Mesenchymal stem cell (in vitro differentiated cells and primary cell): Measurements from ENCODE around the gene CALHM2.

Experiments
- DNase-seq: peaks from one replicate; pipeline ENCODE4 v3.0.0-alpha.2; 2013
- H2AFZ ChIP-seq: one replicate; pipeline ENCODE4 v1.6.1; 2013; ENCODE audit warnings: low read depth, mild to moderate bottlenecking, control low read depth, inconsistent platforms, low read length, moderate library complexity
- H2AK5ac ChIP-seq: 2 replicates; pipeline ENCODE4 v1.6.1; 2013; ENCODE audit warnings: low read length, moderate library complexity, mild to moderate bottlenecking, inconsistent platforms; ENCODE audit not compliant: severe bottlenecking
- H2BK120ac ChIP-seq: one replicate; pipeline ENCODE4 v1.6.1; 2013; ENCODE audit warnings: low read depth, mild to moderate bottlenecking, inconsistent platforms, low read length, moderate library complexity
- H2BK12ac ChIP-seq, 2 experiments: one replicate each; pipeline ENCODE4 v1.6.1; 2013; ENCODE audit warnings: inconsistent platforms in 2 of 2, low read length in 2 of 2, mild to moderate bottlenecking in 2 of 2, moderate library complexity in 2 of 2, control low read depth in 1 of 2
- H2BK15ac ChIP-seq: one replicate; pipeline ENCODE4 v1.6.1; 2013; ENCODE audit warnings: mild to moderate bottlenecking, low read depth, inconsistent platforms; ENCODE audit not compliant: poor library complexity, severe bottlenecking
- H2BK5ac ChIP-seq: 2 replicates; pipeline ENCODE4 v1.6.1; 2013; ENCODE audit warnings: low read depth, mild to moderate bottlenecking, low read length, control low read depth, inconsistent platforms; ENCODE audit not compliant: poor library complexity, severe bottlenecking
- H3K14ac ChIP-seq, 2 experiments: one replicate each; pipeline ENCODE4 v1.6.1; 2013; ENCODE audit warnings: inconsistent platforms in 2 of 2, low read length in 2 of 2, control low read depth in 1 of 2, mild to moderate bottlenecking in 1 of 2, moderate library complexity in 1 of 2
- H3K18ac ChIP-seq, 2 experiments: one replicate each; pipeline ENCODE4 v1.6.1; 2013; ENCODE audit warnings: inconsistent platforms in 2 of 2, low read length in 2 of 2, control low read depth in 1 of 2, low read depth in 1 of 2, mild to moderate bottlenecking in 1 of 2
- H3K23ac ChIP-seq, 2 experiments: one replicate each; pipeline ENCODE4 v1.6.1; 2013; ENCODE audit warnings: inconsistent platforms in 2 of 2, low read length in 2 of 2, mild to moderate bottlenecking in 2 of 2, moderate library complexity in 2 of 2, control low read depth in 1 of 2
- H3K27ac ChIP-seq: 2 replicates; pipeline ENCODE4 v1.5.1; 2013; ENCODE audit warnings: mild to moderate bottlenecking, moderate library complexity, low read length, control low read depth, inconsistent platforms; ENCODE audit not compliant: poor library complexity, severe bottlenecking
- H3K27me3 ChIP-seq, 2 experiments: 2 replicates each; pipeline versions ENCODE4 v1.6.1 to v1.7.0; 2013; ENCODE audit warnings: low read length in 2 of 2, mild to moderate bottlenecking in 2 of 2, moderate library complexity in 2 of 2, control low read depth in 1 of 2, inconsistent platforms in 1 of 2; ENCODE audit not compliant: control insufficient read depth in 1 of 2, insufficient read depth in 1 of 2
- H3K36me3 ChIP-seq, 2 experiments: 2 replicates each; pipeline versions ENCODE4 v1.6.1 to v1.7.0; 2013; ENCODE audit warnings: low read length in 2 of 2, control low read depth in 1 of 2, inconsistent platforms in 1 of 2, low read depth in 1 of 2, mild to moderate bottlenecking in 1 of 2; ENCODE audit not compliant: insufficient read depth in 2 of 2, control insufficient read depth in 1 of 2
- H3K4ac ChIP-seq, 2 experiments: one replicate each; pipeline ENCODE4 v1.6.1; 2013; ENCODE audit warnings: inconsistent platforms in 2 of 2, low read length in 2 of 2, mild to moderate bottlenecking in 2 of 2, moderate library complexity in 2 of 2, control low read depth in 1 of 2, low read depth in 1 of 2
- H3K4me1 ChIP-seq: 2 replicates; pipeline ENCODE4 v1.6.1; 2013; ENCODE audit warnings: low read depth, low read length, control low read depth; ENCODE audit not compliant: control insufficient read depth, insufficient read depth
- H3K4me2 ChIP-seq: 2 replicates; pipeline ENCODE4 v1.6.1; 2013; ENCODE audit warnings: low read length, mild to moderate bottlenecking, inconsistent platforms; ENCODE audit not compliant: poor library complexity, severe bottlenecking
- H3K4me3 ChIP-seq, 2 experiments: 2 replicates each; pipeline versions ENCODE4 v1.5.1 to v1.7.0; 2013; ENCODE audit warnings: low read length in 2 of 2, mild to moderate bottlenecking in 2 of 2, control low read depth in 1 of 2, low read depth in 1 of 2; ENCODE audit not compliant: insufficient read depth in 1 of 2
- H3K79me1 ChIP-seq: replicated peaks from 2 replicates; pipeline ENCODE4 v1.6.1; 2013; ENCODE audit warnings: mild to moderate bottlenecking, control low read depth, low read length, inconsistent platforms; ENCODE audit not compliant: poor library complexity, severe bottlenecking
- H3K9ac ChIP-seq: 2 replicates; pipeline ENCODE4 v1.7.0; 2013; ENCODE audit warnings: mild to moderate bottlenecking, low read length, moderate library complexity
- H3K9me3 ChIP-seq: 2 replicates; pipeline ENCODE4 v1.7.0; 2013; ENCODE audit warnings: mild to moderate bottlenecking, low read length; ENCODE audit not compliant: control insufficient read depth
- H4K8ac ChIP-seq: one replicate; pipeline ENCODE4 v1.6.1; 2013; ENCODE audit warnings: inconsistent platforms, mild to moderate bottlenecking, low read length, moderate library complexity
- H4K91ac ChIP-seq: one replicate; pipeline ENCODE4 v1.6.1; 2013; ENCODE audit warnings: mild to moderate bottlenecking, low read length, inconsistent platforms
- WGBS: methylation state at CpG from one replicate; pipeline ENCODE4 v1.1.7; 2013; ENCODE audit warnings: mixed read lengths; 5-methylcytosine and 5-hydroxymethylcytosine counted together

Gene CALHM2

GRCh38 chr10:103466734-103467133 lies 14.6 kb upstream of the CALHM2 start:
- Histone ChIP-seq H2AK5ac (no peak overlapping the region), H2BK5ac (no peak overlapping the region), H2BK15ac (no peak overlapping the region), H4K8ac (no peak overlapping the region), H3K4me3 (no peak overlapping the region), H3K4me2 (no peak overlapping the region), H3K14ac (no peak overlapping the region), H4K91ac (no peak overlapping the region), H2BK12ac (no peak overlapping the region), H3K18ac (peak overlapping the region in 1 of 2 experiments; percentile 18), H3K79me1 (no peaks in the 10 kb centered on the region), H3K9me3 (no peaks in the 10 kb centered on the region), H3K27ac (peak overlapping the region; percentile 32), H3K9ac (no peak overlapping the region), H3K23ac (no peak overlapping the region), H3K27me3 (peaks cover 0 to 13% of the 10 kb centered on the region in 2 experiments), H3K4me1 (peaks cover 10% of the 10 kb centered on the region), H3K36me3 (no peaks in the 10 kb centered on the region), H3K4ac (no peak overlapping the region), H2AFZ (no peak overlapping the region), H2BK120ac (no peak overlapping the region)
- DNase-seq, result peak; percentile 38
- 82% methylated on average over 3 of the region's 3 CpGs for WGBS

GRCh38 chr10:103465411-103466179 lies 13.4 kb upstream of the CALHM2 start:
- Histone ChIP-seq H3K36me3 (no peaks in the 10 kb centered on the region), H3K4ac (no peak overlapping the region), H2AFZ (no peak overlapping the region), H2BK15ac (no peak overlapping the region), H2BK5ac (no peak overlapping the region), H2BK120ac (no peak overlapping the region), H3K4me3 (no peak overlapping the region), H3K9me3 (no peaks in the 10 kb centered on the region), H3K23ac (no peak overlapping the region), H3K18ac (no peak overlapping the region), H4K91ac (no peak overlapping the region), H3K4me1 (peaks cover 7% of the 10 kb centered on the region), H4K8ac (no peak overlapping the region), H2AK5ac (no peak overlapping the region), H3K9ac (no peak overlapping the region), H2BK12ac (no peak overlapping the region), H3K79me1 (no peaks in the 10 kb centered on the region), H3K4me2 (no peak overlapping the region), H3K27ac (no peak overlapping the region), H3K27me3 (peaks cover 0 to 9% of the 10 kb centered on the region in 2 experiments), H3K14ac (no peak overlapping the region)
- 93% methylated on average over 11 of the region's 14 CpGs for WGBS
- DNase-seq, result no peak

- 74% methylated on average over 4 of the region's 4 CpGs for WGBS
- no peak overlapping the region for H2BK5ac ChIP-seq
- no peak overlapping the region for H2BK15ac ChIP-seq
- no peak overlapping the region for H4K91ac ChIP-seq
- no peak overlapping the region for H3K27ac ChIP-seq
- H2AK5ac ChIP-seq, result no peak overlapping the region
- H3K18ac ChIP-seq, result no peak overlapping the region
- H3K4me1 ChIP-seq, result peaks cover 7% of the 10 kb centered on the region
- H3K14ac ChIP-seq, result no peak overlapping the region
- no peaks in the 10 kb centered on the region for H3K9me3 ChIP-seq
- peak; percentile 30 for DNase-seq
- H4K8ac ChIP-seq, result no peak overlapping the region
- peaks cover 0 to 14% of the 10 kb centered on the region in 2 experiments for H3K27me3 ChIP-seq
- H3K36me3 ChIP-seq, result no peaks in the 10 kb centered on the region
- H2AFZ ChIP-seq, result no peak overlapping the region
- no peak overlapping the region for H3K4me2 ChIP-seq
- H3K9ac ChIP-seq, result no peak overlapping the region
- H3K4ac ChIP-seq, result no peak overlapping the region
- no peak overlapping the region for H2BK12ac ChIP-seq
- no peak overlapping the region for H3K4me3 ChIP-seq
- no peak overlapping the region for H3K23ac ChIP-seq
- H2BK120ac ChIP-seq, result no peak overlapping the region
- no peaks in the 10 kb centered on the region for H3K79me1 ChIP-seq
These were observed 11.3 kb upstream of the CALHM2 start for GRCh38 chr10:103463499-103463898.

- Histone ChIP-seq H3K36me3 (no peaks in the 10 kb centered on the region), H3K14ac (no peak overlapping the region), H3K9ac (no peak overlapping the region), H3K79me1 (no peaks in the 10 kb centered on the region), H2AK5ac (no peak overlapping the region), H4K91ac (no peak overlapping the region), H3K4me2 (no peak overlapping the region), H3K4me3 (no peak overlapping the region), H3K18ac (no peak overlapping the region), H3K4me1 (peaks cover 2% of the 10 kb centered on the region), H2BK12ac (no peak overlapping the region), H3K23ac (no peak overlapping the region), H3K4ac (no peak overlapping the region), H3K27ac (no peak overlapping the region), H2AFZ (no peak overlapping the region), H3K9me3 (no peaks in the 10 kb centered on the region), H2BK120ac (no peak overlapping the region), H2BK15ac (no peak overlapping the region), H3K27me3 (peaks cover 0 to 14% of the 10 kb centered on the region in 2 experiments), H4K8ac (no peak overlapping the region), H2BK5ac (no peak overlapping the region)
- 69% methylated on average over 4 of the region's 4 CpGs for WGBS
- DNase-seq, result no peak
These were observed 7.4 kb upstream of the CALHM2 start for GRCh38 chr10:103459615-103460014.
